Astrocyte of the cerebellum (primary cell): ENCODE measurements around the gene NTN1.

Source experiments
- DNase-seq: peaks from one replicate; pipeline ENCODE4 v3.0.0-alpha.2; 2011; ENCODE audit warnings: low read depth
- H3K4me3 ChIP-seq: 2 replicates; pipeline ENCODE4 v1.5.1; 2011; ENCODE audit warnings: mild to moderate bottlenecking, low read depth, low read length, moderate library complexity
- CTCF ChIP-seq: IDR thresholded peaks from 2 replicates; pipeline ENCODE4 v1.5.1; 2012; ENCODE audit warnings: low read length, low read depth, moderate library complexity, mild to moderate bottlenecking; ENCODE audit errors: missing control alignments
- in situ Hi-C: cut with HindIII; loops from 2 replicates; pipeline ENCODE4 v1.10.0; 2017; ENCODE audit warnings: low sequenced_read_pairs

NTN1 gene

DNA sequence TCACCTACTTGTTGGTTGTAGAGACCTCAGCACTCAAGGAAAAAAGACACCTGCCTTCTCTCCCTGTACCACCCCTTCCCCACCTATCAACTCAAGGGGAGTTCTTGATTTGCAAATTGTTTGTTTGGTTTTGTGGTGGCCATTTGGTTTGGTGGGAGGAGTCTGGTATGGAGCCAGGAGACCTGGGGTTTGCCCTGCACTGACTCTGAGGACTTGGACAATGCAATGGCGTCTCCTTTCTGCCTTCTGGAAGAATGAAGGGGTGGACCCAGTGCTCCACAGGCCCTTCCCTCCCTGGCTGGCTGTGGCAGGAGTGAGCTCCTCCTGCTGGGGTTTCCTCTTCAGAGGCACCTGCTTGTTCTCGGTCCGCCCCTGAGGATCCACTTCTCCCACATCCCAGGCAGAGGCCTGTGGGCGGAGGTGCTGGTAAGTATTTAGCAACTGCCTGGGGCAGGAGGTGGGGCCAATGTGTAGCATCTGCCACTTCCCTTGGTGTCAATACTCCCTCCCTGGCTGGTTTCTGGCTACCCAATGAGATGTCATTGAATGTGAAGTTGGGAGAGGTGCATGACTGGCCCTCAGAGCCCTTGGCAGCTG is 164.5 kb downstream of the NTN1 start:
- in situ Hi-C loops: no loop called here
- no peak overlapping the region for H3K4me3 ChIP-seq
- TF ChIP-seq CTCF: no peak
- DNase-seq: no peak

- no peak overlapping the region for H3K4me3 ChIP-seq
- DNase-seq: no peak
- in situ Hi-C loops: no loop called here
- no peak for TF ChIP-seq CTCF
Measured at GRCh38 chr17:9187828-9188227, 166.5 kb downstream of the NTN1 start.

DNA sequence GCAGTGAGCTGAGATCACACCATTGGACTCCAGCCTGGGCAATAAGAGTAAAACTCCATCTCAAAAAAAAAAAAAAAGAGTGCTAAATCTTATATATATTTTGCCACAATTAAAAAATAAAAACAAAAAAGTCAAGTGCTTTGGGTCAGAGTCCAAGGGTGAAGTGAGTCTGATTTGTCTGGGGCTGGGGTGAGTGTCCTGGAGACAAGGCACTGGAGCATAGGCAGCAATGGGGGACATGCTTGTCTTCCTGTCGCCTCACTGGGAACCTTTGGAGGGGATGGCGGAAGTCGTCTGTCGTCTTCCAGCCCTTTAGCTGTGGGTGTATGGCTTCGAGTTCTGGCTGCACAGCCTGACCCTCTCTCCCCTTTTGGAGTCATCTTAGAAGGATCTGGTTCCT is 167.1 kb downstream of the NTN1 start:
- no peak for TF ChIP-seq CTCF
- in situ Hi-C loops: no loop called here
- no peak overlapping the region for H3K4me3 ChIP-seq
- DNase-seq: no peak

DNA sequence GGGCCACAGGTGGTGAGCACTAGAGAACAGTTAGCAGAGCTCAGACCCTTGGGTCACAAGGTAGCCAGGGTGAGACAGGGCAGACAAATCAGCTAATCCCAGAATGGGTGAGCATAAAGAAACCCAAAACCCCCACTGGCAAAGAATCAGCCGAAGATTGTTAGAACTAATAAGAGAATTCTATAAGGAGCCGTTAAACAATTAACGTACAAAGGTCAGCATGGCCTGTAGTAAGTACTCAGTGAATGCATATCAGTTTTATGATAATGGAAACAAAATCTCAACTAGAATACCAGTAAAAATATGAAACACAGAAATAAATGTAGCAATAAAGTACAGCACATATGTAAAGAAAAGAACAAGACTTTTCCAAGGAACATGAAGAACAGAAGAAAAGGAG is 168.6 kb downstream of the NTN1 start:
- TF ChIP-seq CTCF: no peak

GRCh38 chr17:9192010-9192409 is 170.7 kb downstream of the NTN1 start:
- in situ Hi-C loops: no loop called here
- DNase-seq: no peak
- H3K4me3 ChIP-seq: no peak overlapping the region
- no peak for TF ChIP-seq CTCF

More for the DNA sequence above, 168.6 kb downstream of the NTN1 start:
- no peak for DNase-seq
- H3K4me3 ChIP-seq: no peak overlapping the region
- in situ Hi-C loops: no loop called here

GRCh38 chr17:9195411-9195810 is 174.1 kb downstream of the NTN1 start:
- no peak overlapping the region for H3K4me3 ChIP-seq
- DNase-seq: no peak
- no peak for TF ChIP-seq CTCF
- in situ Hi-C loops: no loop called here

GRCh38 chr17:9195961-9196670 is 174.8 kb downstream of the NTN1 start:
- no peak for DNase-seq
- no peak overlapping the region for H3K4me3 ChIP-seq
- TF ChIP-seq CTCF: no peak
- in situ Hi-C loops: no loop called here
